IMR-90 (cell line): ENCODE results near the gene CEP55. TPM values are rescaled to one million over a fixed set of nuclear protein-coding genes. Genes with fewer than 3 reads are reported as not detected.

Source experiments
- ATAC-seq: fragments of 200-7000 bp; cut with Tn5 transposase; 2 replicates; pipeline ENCODE4 v1.9.1; 2020; ENCODE audit warnings: low read depth, mild to moderate bottlenecking, moderate library complexity
- BruUV-seq: library from RNA; stranded (reverse); fragments of 400-500 nt; replicated peaks from 2 replicates; lab custom pipeline; 2021; lab: Mats Ljungman, UMichigan
- CTCF ChIA-PET: fragments of 300-600 bp; formaldehyde crosslinking; extraction: SDS; loops from one replicate; lab custom pipeline; 2021; ENCODE audit warnings: antibody characterized with exemption; lab: Yijun Ruan, JAX
- POLR2A ChIA-PET: fragments of 300-600 bp; sonication (Branson Sonifier 250); formaldehyde crosslinking; loops from one replicate; lab custom pipeline; 2022; ENCODE audit warnings: antibody characterized with exemption; ENCODE audit not compliant: unreplicated experiment; lab: Charles Lee
- DNase-seq: peaks from one replicate; pipeline ENCODE4 v3.0.0; 2013
- H2AFZ ChIP-seq: replicated peaks from 2 replicates; pipeline ENCODE3; 2013; ENCODE audit warnings: low read length, mild to moderate bottlenecking; ENCODE audit not compliant: poor library complexity
- H2AK5ac ChIP-seq: 2 replicates; pipeline ENCODE4 v1.6.1; 2013; ENCODE audit warnings: low read depth, low read length, inconsistent platforms
- H2AK9ac ChIP-seq: replicated peaks from 2 replicates; pipeline ENCODE3; 2013; ENCODE audit warnings: mild to moderate bottlenecking, low read depth, low read length, moderate library complexity; ENCODE audit not compliant: poor library complexity
- H2BK120ac ChIP-seq: 2 replicates; pipeline ENCODE4 v1.6.1; 2013; ENCODE audit warnings: low read depth, low read length, inconsistent platforms
- H2BK15ac ChIP-seq: 3 replicates; pipeline ENCODE4 v1.6.1; 2013; ENCODE audit warnings: low read depth, low read length, inconsistent platforms
- H2BK20ac ChIP-seq: 2 replicates; pipeline ENCODE4 v1.6.1; 2013; ENCODE audit warnings: low read depth, mild to moderate bottlenecking, inconsistent platforms, low read length, moderate library complexity
- H2BK5ac ChIP-seq: 2 replicates; pipeline ENCODE4 v1.6.1; 2013; ENCODE audit warnings: mild to moderate bottlenecking, low read depth, low read length, inconsistent platforms; ENCODE audit not compliant: poor library complexity, severe bottlenecking
- H3K14ac ChIP-seq: replicated peaks from 2 replicates; pipeline ENCODE4 v1.6.1; 2013; ENCODE audit warnings: low read depth, low read length, inconsistent platforms
- H3K18ac ChIP-seq: 2 replicates; pipeline ENCODE4 v1.6.1; 2013; ENCODE audit warnings: low read depth, low read length, control low read depth
- H3K23ac ChIP-seq: 2 replicates; pipeline ENCODE4 v1.6.1; 2013; ENCODE audit warnings: low read depth, low read length, inconsistent platforms
- H3K27ac ChIP-seq: 2 replicates; pipeline ENCODE4 v1.5.1; 2013; ENCODE audit warnings: mild to moderate bottlenecking, control low read depth, low read length; ENCODE audit not compliant: insufficient read depth
- H3K27me3 ChIP-seq: 2 replicates; pipeline ENCODE4 v1.6.1; 2013; ENCODE audit warnings: low read length; ENCODE audit not compliant: control insufficient read depth, insufficient read depth
- H3K36me3 ChIP-seq: 2 replicates; pipeline ENCODE4 v1.6.1; 2013; ENCODE audit warnings: low read length, mixed read lengths; ENCODE audit not compliant: control insufficient read depth, insufficient read depth
- H3K4ac ChIP-seq: 2 replicates; pipeline ENCODE4 v1.6.1; 2013; ENCODE audit warnings: low read depth, low read length, inconsistent platforms
- H3K4me1 ChIP-seq: 2 replicates; pipeline ENCODE4 v1.6.1; 2013; ENCODE audit warnings: low read length, mixed read lengths; ENCODE audit not compliant: control insufficient read depth, insufficient read depth
- H3K4me2 ChIP-seq: 2 replicates; pipeline ENCODE4 v1.6.1; 2013; ENCODE audit warnings: low read depth, mild to moderate bottlenecking, control low read depth, low read length, moderate library complexity
- H3K4me3 ChIP-seq: 2 replicates; pipeline ENCODE4 v1.5.1; 2013; ENCODE audit warnings: low read depth, mild to moderate bottlenecking, control low read depth, low read length, moderate library complexity; ENCODE audit not compliant: insufficient read depth
- H3K56ac ChIP-seq: 2 replicates; pipeline ENCODE4 v1.6.1; 2013; ENCODE audit warnings: low read length, inconsistent platforms; ENCODE audit not compliant: insufficient read depth; ENCODE audit errors: extremely low read depth
- H3K79me1 ChIP-seq, 2 experiments: 2 replicates each; pipeline ENCODE4 v1.6.1; 2013; ENCODE audit warnings: low read length in 2 of 2, inconsistent platforms in 1 of 2, low read depth in 1 of 2
- H3K9ac ChIP-seq: 2 replicates; pipeline ENCODE4 v1.6.1; 2013; ENCODE audit warnings: low read depth, low read length, control low read depth
- H3K9me1 ChIP-seq: 2 replicates; pipeline ENCODE4 v1.6.1; 2013; ENCODE audit warnings: low read length, inconsistent platforms; ENCODE audit not compliant: insufficient read depth
- H3K9me3 ChIP-seq: 2 replicates; pipeline ENCODE4 v1.6.1; 2013; ENCODE audit warnings: low read length; ENCODE audit not compliant: control insufficient read depth, insufficient read depth
- H4K20me1 ChIP-seq: 2 replicates; pipeline ENCODE4 v1.6.1; 2013; ENCODE audit warnings: low read length, inconsistent platforms; ENCODE audit not compliant: insufficient read depth
- H4K5ac ChIP-seq: 2 replicates; pipeline ENCODE4 v1.6.1; 2013; ENCODE audit warnings: mild to moderate bottlenecking, low read depth, low read length, control low read depth
- H4K8ac ChIP-seq, 2 experiments: 2 replicates each; pipeline ENCODE4 v1.6.1; 2013; ENCODE audit warnings: low read depth in 2 of 2, low read length in 2 of 2, control low read depth in 1 of 2, inconsistent platforms in 1 of 2
- H4K91ac ChIP-seq: 2 replicates; pipeline ENCODE4 v1.6.1; 2013; ENCODE audit warnings: low read depth, low read length, inconsistent platforms; ENCODE audit not compliant: insufficient read depth
- BHLHE40 ChIP-seq: fragments of 150-350 bp; IDR thresholded peaks from 2 replicates; pipeline ENCODE4 v1.6.1; 2016; ENCODE audit warnings: mild to moderate bottlenecking, low read depth, low read length
- CEBPB ChIP-seq: IDR thresholded peaks from 2 replicates; pipeline ENCODE4 v1.6.1; 2012; ENCODE audit warnings: low read depth, low read length, improper control_type of control experiment
- CHD1 ChIP-seq: IDR thresholded peaks from 2 replicates; pipeline ENCODE4 v1.6.1; 2012; ENCODE audit warnings: low read depth, low read length, improper control_type of control experiment
- FOS ChIP-seq: fragments of 150-350 bp; IDR thresholded peaks from 2 replicates; pipeline ENCODE4 v1.6.1; 2016; ENCODE audit warnings: low read depth, low read length
- MAFK ChIP-seq: IDR thresholded peaks from 2 replicates; pipeline ENCODE4 v1.6.1; 2012; ENCODE audit warnings: low read depth, low read length, improper control_type of control experiment
- MAZ ChIP-seq: IDR thresholded peaks from 2 replicates; pipeline ENCODE4 v1.6.1; 2012; ENCODE audit warnings: low read depth, mild to moderate bottlenecking, low read length, improper control_type of control experiment, moderate library complexity, borderline replicate concordance
- MXI1 ChIP-seq: IDR thresholded peaks from 2 replicates; pipeline ENCODE4 v1.6.1; 2012; ENCODE audit warnings: low read depth, mild to moderate bottlenecking, low read length, moderate library complexity, borderline replicate concordance
- NFE2L2 ChIP-seq: fragments of 150-350 bp; IDR thresholded peaks from 2 replicates; pipeline ENCODE4 v1.6.1; 2016; ENCODE audit warnings: low read depth, mild to moderate bottlenecking, low read length
- POLR2A ChIP-seq: IDR thresholded peaks from 2 replicates; pipeline ENCODE4 v1.6.1; 2012; ENCODE audit warnings: mild to moderate bottlenecking, low read depth, low read length
- RAD21 ChIP-seq: IDR thresholded peaks from 2 replicates; pipeline ENCODE4 v1.6.1; 2012; ENCODE audit warnings: low read length, improper control_type of control experiment
- RCOR1 ChIP-seq: IDR thresholded peaks from 2 replicates; pipeline ENCODE4 v1.6.1; 2012; ENCODE audit warnings: mild to moderate bottlenecking, low read length, improper control_type of control experiment; ENCODE audit not compliant: insufficient replicate concordance
- RFX5 ChIP-seq: IDR thresholded peaks from 2 replicates; pipeline ENCODE4 v1.8.0; 2012; ENCODE audit warnings: low read depth, mild to moderate bottlenecking, low read length, moderate library complexity
- SMC3 ChIP-seq: fragments of 150-350 bp; IDR thresholded peaks from 2 replicates; pipeline ENCODE4 v1.6.1; 2016; ENCODE audit warnings: low read depth, mild to moderate bottlenecking, antibody characterized with exemption, low read length, moderate library complexity
- USF2 ChIP-seq: fragments of 150-350 bp; IDR thresholded peaks from 2 replicates; pipeline ENCODE4 v1.6.1; 2017; ENCODE audit warnings: mild to moderate bottlenecking, antibody characterized with exemption, low read length, low read depth
- WGBS, 2 experiments: methylation state at CpG; one replicate each; pipeline versions ENCODE4 v1.1.5 to v1.1.7; 2013; ENCODE audit warnings: missing lambda C conversion rate in 2 of 2; ENCODE audit not compliant: insufficient read length in 1 of 2; ENCODE audit errors: extremely low coverage in 2 of 2; 5-methylcytosine and 5-hydroxymethylcytosine counted together
- dilution Hi-C: fragments of 300-500 bp; cut with HindIII; formaldehyde crosslinking; loops from one replicate; pipeline ENCODE4 v1.14.3; 2018; ENCODE audit warnings: low sequenced_read_pairs; ENCODE audit not compliant: unreplicated experiment
- in situ Hi-C: fragments of 300-500 bp; cut with MboI; formaldehyde crosslinking; loops from 3 replicates; pipeline ENCODE4 v1.14.3; 2019; ENCODE audit warnings: low sequenced_read_pairs, inconsistent platforms, mixed read lengths
- intact Hi-C: fragments of 100-400 bp; cut with micrococcal nuclease; formaldehyde crosslinking; loops from 2 replicates; pipeline ENCODE4 v1.10.0; 2022
- polyA plus RNA-seq, 3 experiments: library from polyadenylated mRNA; depleted of rRNA; stranded (reverse); fragments of >200 nt; gene quantifications; 2 replicates each; pipeline ENCODE4 v1.2.3, GENCODE V29; 2012; ENCODE audit warnings: low replicate concordance in 1 of 3
- total RNA-seq: library from RNA; depleted of rRNA; stranded (reverse); fragments of >200 nt; gene quantifications from 2 replicates; pipeline ENCODE4 v1.2.3, GENCODE V29; 2012
- TF ChIP-seq, protein P1 (sequence below): fragments of 150-350 bp; IDR thresholded peaks from 2 replicates; pipeline ENCODE4 v1.6.1; 2016; ENCODE audit warnings: low read depth, mild to moderate bottlenecking, low read length, moderate library complexity, borderline replicate concordance
- TF ChIP-seq, protein P2 (sequence below): conservative IDR thresholded peaks from 2 replicates; pipeline ENCODE4 v1.5.1; 2012; ENCODE audit warnings: mild to moderate bottlenecking, low read depth, low read length, improper control_type of control experiment

Gene CEP55
- total and polyA plus RNA-seq, 2 of the 4 experiments (the other 2 are of a cell fraction): 15.7 to 23.5 TPM

- no peaks in the 10 kb centered on the region for H4K20me1 ChIP-seq
- H2BK20ac ChIP-seq: no peak overlapping the region
- no peak overlapping the region for H3K4me3 ChIP-seq
- H2AFZ ChIP-seq: no peak overlapping the region
- H3K9me3 ChIP-seq: no peaks in the 10 kb centered on the region
- no peak overlapping the region for H3K27ac ChIP-seq
- intact Hi-C loops: no loop called here
- no peak for TF ChIP-seq MXI1
- no peak for TF ChIP-seq SMC3
- TF ChIP-seq USF2: no peak
- TF ChIP-seq RCOR1: no peak
- no peak for TF ChIP-seq MAZ
- TF ChIP-seq CEBPB: no peak
- no peak for TF ChIP-seq MAFK
- TF ChIP-seq, protein P1, sequence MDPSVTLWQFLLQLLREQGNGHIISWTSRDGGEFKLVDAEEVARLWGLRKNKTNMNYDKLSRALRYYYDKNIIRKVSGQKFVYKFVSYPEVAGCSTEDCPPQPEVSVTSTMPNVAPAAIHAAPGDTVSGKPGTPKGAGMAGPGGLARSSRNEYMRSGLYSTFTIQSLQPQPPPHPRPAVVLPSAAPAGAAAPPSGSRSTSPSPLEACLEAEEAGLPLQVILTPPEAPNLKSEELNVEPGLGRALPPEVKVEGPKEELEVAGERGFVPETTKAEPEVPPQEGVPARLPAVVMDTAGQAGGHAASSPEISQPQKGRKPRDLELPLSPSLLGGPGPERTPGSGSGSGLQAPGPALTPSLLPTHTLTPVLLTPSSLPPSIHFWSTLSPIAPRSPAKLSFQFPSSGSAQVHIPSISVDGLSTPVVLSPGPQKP: no peak
- TF ChIP-seq CHD1: no peak
- TF ChIP-seq BHLHE40: no peak
- TF ChIP-seq POLR2A: no peak
- TF ChIP-seq FOS: no peak
- no peak for TF ChIP-seq RAD21
- TF ChIP-seq RFX5: no peak
- no peak for TF ChIP-seq NFE2L2
- TF ChIP-seq, protein P2, sequence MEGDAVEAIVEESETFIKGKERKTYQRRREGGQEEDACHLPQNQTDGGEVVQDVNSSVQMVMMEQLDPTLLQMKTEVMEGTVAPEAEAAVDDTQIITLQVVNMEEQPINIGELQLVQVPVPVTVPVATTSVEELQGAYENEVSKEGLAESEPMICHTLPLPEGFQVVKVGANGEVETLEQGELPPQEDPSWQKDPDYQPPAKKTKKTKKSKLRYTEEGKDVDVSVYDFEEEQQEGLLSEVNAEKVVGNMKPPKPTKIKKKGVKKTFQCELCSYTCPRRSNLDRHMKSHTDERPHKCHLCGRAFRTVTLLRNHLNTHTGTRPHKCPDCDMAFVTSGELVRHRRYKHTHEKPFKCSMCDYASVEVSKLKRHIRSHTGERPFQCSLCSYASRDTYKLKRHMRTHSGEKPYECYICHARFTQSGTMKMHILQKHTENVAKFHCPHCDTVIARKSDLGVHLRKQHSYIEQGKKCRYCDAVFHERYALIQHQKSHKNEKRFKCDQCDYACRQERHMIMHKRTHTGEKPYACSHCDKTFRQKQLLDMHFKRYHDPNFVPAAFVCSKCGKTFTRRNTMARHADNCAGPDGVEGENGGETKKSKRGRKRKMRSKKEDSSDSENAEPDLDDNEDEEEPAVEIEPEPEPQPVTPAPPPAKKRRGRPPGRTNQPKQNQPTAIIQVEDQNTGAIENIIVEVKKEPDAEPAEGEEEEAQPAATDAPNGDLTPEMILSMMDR: no peak
- no peak overlapping the region for H3K23ac ChIP-seq
- BruUV-seq: no TSS peak
- no CpG with 5 or more reads among the region's 4 CpGs for WGBS, 2 experiments
- no peak overlapping the region for H3K9ac ChIP-seq
- no peak overlapping the region for H4K5ac ChIP-seq
- H2BK15ac ChIP-seq: no peak overlapping the region
- peaks cover 6% of the 10 kb centered on the region; the same call in 1 of the 2 replicates for H3K9me1 ChIP-seq
- peaks cover 6% of the 10 kb centered on the region for H3K4me1 ChIP-seq
- H3K36me3 ChIP-seq: no peaks in the 10 kb centered on the region
- H3K4ac ChIP-seq: no peak overlapping the region
- ChIA-PET CTCF (interaction anchor here (0.8 to 1.2 kb wide), 2 partner anchors 8 to 41 kb away, joined by 3 read pairs; no protein-coding TSS in a partner anchor), POLR2A (no interaction called here)
- no peaks in the 10 kb centered on the region for H3K27me3 ChIP-seq
- no peaks in the 10 kb centered on the region for H3K79me1 ChIP-seq
- dilution Hi-C loops: no loop called here
- ATAC-seq (no peak), DNase-seq (no peak)
- no peak overlapping the region for H3K18ac ChIP-seq
- H3K4me2 ChIP-seq: no peak overlapping the region
- H2AK9ac ChIP-seq: no peak overlapping the region
- no peak overlapping the region for H4K8ac ChIP-seq
- H3K56ac ChIP-seq: no peak overlapping the region
- H3K14ac ChIP-seq: no peak overlapping the region
- no peak overlapping the region for H2BK120ac ChIP-seq
- H2BK5ac ChIP-seq: no peak overlapping the region
- in situ Hi-C loops: loop anchor here (10.0 kb wide), 1 partner anchor 124 kb away; no protein-coding TSS in a partner anchor
- no peak overlapping the region for H4K91ac ChIP-seq
- peak overlapping the region; percentile 4; the same call in 1 of the 2 replicates for H2AK5ac ChIP-seq
Measured at GRCh38 chr10:93550606-93551005, 54.2 kb downstream of the CEP55 start.
